Common myeloid progenitor, CD34-positive (primary cell): Measurements from ENCODE around the gene PPM1F.

Source experiments
- CTCF ChIA-PET: fragments of 350-600 bp; sonication (Branson Sonifier 250); formaldehyde crosslinking; loops from one replicate; lab custom pipeline; 2021; ENCODE audit warnings: antibody characterized with exemption; lab: Charles Lee
- POLR2A ChIA-PET: fragments of 350-600 bp; sonication (Branson Sonifier 250); formaldehyde crosslinking; loops from one replicate; lab custom pipeline; 2021; ENCODE audit warnings: antibody characterized with exemption; lab: Charles Lee
- DNase-seq, 3 donors: peaks; one replicate each; pipeline versions ENCODE4 v3.0.0 to v3.0.0-alpha.2; 2013
- H3K27ac ChIP-seq, 2 experiments: 1 replicate in 1 of 2; 2 replicates in 1 of 2; pipeline ENCODE4 v1.7.0; 2013; ENCODE audit warnings: inconsistent platforms in 2 of 2, low read length in 2 of 2, mild to moderate bottlenecking in 2 of 2, low read depth in 1 of 2, moderate library complexity in 1 of 2; ENCODE audit not compliant: severe bottlenecking in 2 of 2, insufficient read depth in 1 of 2, poor library complexity in 1 of 2
- H3K27me3 ChIP-seq, 5 experiments: replicated peaks in 2 of 5; 1 replicate in 3 of 5; 2 replicates in 2 of 5; pipeline versions ENCODE4 v1.6.1 to v1.7.0; 2013; ENCODE audit warnings: low read length in 4 of 5, mild to moderate bottlenecking in 2 of 5, moderate library complexity in 2 of 5, inconsistent platforms in 1 of 5; ENCODE audit not compliant: insufficient read depth in 5 of 5, control insufficient read depth in 4 of 5
- H3K36me3 ChIP-seq, 4 experiments: 1 replicate in 2 of 4; 2 replicates in 2 of 4; pipeline versions ENCODE4 v1.6.1 to v1.7.0; 2013; ENCODE audit warnings: low read length in 3 of 4, control low read depth in 1 of 4, mild to moderate bottlenecking in 1 of 4; ENCODE audit not compliant: control insufficient read depth in 4 of 4, insufficient read depth in 4 of 4
- H3K4me1 ChIP-seq, 4 experiments: 1 replicate in 3 of 4; 2 replicates in 1 of 4; pipeline versions ENCODE4 v1.6.1 to v1.7.1; 2013; ENCODE audit warnings: low read length in 3 of 4, mild to moderate bottlenecking in 3 of 4, control low read depth in 1 of 4, inconsistent platforms in 1 of 4, moderate library complexity in 1 of 4; ENCODE audit not compliant: control insufficient read depth in 4 of 4, insufficient read depth in 4 of 4; ENCODE audit errors: control extremely low read depth in 1 of 4
- H3K4me3 ChIP-seq, 7 experiments: 1 replicate in 4 of 7; 2 replicates in 3 of 7; pipeline versions ENCODE4 v1.5.1 to v1.7.0; 2013; ENCODE audit warnings: mild to moderate bottlenecking in 7 of 7, low read length in 6 of 7, moderate library complexity in 6 of 7, inconsistent platforms in 2 of 7, low read depth in 2 of 7, control low read depth in 1 of 7; ENCODE audit not compliant: insufficient read depth in 4 of 7, control insufficient read depth in 1 of 7; ENCODE audit errors: extremely low read depth in 1 of 7
- H3K9me3 ChIP-seq, 5 experiments: 1 replicate in 4 of 5; 2 replicates in 1 of 5; pipeline versions ENCODE4 v1.6.1 to v1.7.1; 2013; ENCODE audit warnings: low read length in 4 of 5, mild to moderate bottlenecking in 2 of 5, inconsistent platforms in 1 of 5, low read depth in 1 of 5, moderate library complexity in 1 of 5; ENCODE audit not compliant: control insufficient read depth in 4 of 5, insufficient read depth in 2 of 5; ENCODE audit errors: control extremely low read depth in 1 of 5
- WGBS: methylation state at CpG from one replicate; pipeline ENCODE4 v1.1.5; 2013; ENCODE audit not compliant: insufficient coverage; 5-methylcytosine and 5-hydroxymethylcytosine counted together

PPM1F gene

DNA sequence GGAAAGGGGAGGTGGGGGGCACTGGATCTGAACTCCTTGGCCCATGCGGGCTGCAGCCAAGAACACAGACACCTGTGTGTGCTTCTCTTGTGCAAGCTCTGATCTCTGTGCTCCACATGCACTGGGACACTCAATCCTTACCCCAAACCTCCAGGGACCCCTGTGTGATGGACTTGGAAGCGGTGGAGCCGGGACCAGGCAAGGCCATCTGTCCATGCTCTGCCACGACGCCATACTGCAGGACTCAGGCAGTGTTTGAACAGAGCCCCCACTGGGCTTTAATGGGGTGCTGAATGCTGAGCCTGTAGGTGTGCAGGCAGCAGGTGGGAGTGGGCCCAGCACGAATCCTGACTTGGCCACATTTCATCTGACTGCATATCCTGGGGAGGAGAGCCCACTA, 23.4 kb downstream of the PPM1F start:
- ChIA-PET CTCF (interaction anchor here (1.4 to 1.5 kb wide), 2 partner anchors 12 to 13 kb away, joined by 4 to 5 read pairs; no protein-coding TSS in a partner anchor), POLR2A (interaction anchor here (0.7 kb wide), 1 partner anchor 826 kb away, joined by 3 read pairs; no protein-coding TSS in a partner anchor)
- no peak for DNase-seq
- Histone ChIP-seq H3K36me3 (peaks cover 25 to 89% (median 74%) of the 10 kb centered on the region in 4 experiments), H3K27ac (no peak overlapping the region), H3K4me1 (no peaks in the 10 kb centered on the region), H3K4me3 (no peak overlapping the region), H3K27me3 (no peaks in the 10 kb centered on the region), H3K9me3 (no peaks in the 10 kb centered on the region)
- 96% methylated on average over 2 of the region's 6 CpGs for WGBS

DNA sequence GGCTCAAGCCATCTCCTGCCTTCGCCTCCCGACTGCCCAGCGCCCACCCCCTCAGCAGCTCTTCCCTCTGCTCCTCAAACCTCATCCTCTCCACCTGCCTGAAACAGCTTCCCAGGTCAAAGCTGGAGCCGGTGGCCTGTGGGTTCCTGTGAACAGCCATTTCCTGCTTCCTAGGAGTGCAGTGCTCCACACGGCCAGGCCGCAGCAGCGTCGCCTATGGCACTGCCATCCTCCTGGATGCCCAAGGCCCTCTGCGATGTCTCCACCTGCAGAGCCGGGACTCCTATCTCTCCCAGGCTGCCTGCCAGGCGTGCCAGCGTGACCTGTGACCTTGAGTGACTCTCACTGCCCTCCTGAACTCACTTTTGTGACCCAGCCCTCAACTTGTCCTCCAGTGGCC, 24.6 kb downstream of the PPM1F start:
- H3K4me3 ChIP-seq = no peak overlapping the region
- POLR2A ChIA-PET = no interaction called here
- WGBS = 89% methylated on average over 12 of the region's 12 CpGs
- no peaks in the 10 kb centered on the region for H3K9me3 ChIP-seq
- H3K36me3 ChIP-seq = peaks cover 21 to 88% (median 71%) of the 10 kb centered on the region in 4 experiments
- CTCF ChIA-PET = interaction anchor here (1.0 to 1.5 kb wide), 3 partner anchors 8 to 25 kb away, joined by 4 to 5 read pairs (median 5); partner anchors contain the start of gene PPM1F
- no peaks in the 10 kb centered on the region for H3K4me1 ChIP-seq
- no peaks in the 10 kb centered on the region for H3K27me3 ChIP-seq
- no peak overlapping the region for H3K27ac ChIP-seq
- DNase-seq = no peak

DNA sequence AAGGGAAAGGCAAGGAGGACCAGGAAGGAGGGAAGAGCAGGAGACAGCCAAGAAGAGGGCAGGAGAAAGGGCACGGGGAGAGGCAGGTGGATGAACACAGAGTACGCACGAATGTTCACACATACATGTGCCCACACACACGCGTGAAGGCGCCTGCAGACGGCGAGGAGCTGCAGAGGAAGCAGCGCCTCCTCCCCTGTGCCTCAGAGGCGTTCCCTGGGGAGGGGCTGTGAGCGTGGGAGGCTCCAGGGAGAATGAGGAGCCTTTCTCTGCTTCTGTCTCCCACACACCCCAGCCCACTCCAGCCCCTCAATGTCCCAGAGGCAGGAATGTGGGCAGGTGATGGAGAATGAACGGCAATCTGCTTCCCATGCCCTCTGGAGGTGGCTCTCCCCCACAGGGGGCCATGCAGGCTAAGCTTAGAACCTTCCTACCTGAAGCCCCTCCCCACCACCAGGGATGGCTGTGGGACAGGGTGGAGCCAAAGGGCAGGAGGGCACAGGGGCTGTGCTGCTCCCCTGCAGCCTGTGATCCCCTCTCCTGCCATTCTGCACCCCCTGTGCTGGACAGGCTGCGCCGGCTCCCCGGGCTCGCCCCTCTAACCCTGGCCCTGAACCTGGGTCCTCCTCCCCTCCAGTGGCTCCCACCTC, 25.3 kb downstream of the PPM1F start:
- H3K4me3 ChIP-seq = no peak overlapping the region
- no peaks in the 10 kb centered on the region for H3K27me3 ChIP-seq
- CTCF ChIA-PET = interaction anchor here (1.0 to 1.2 kb wide), 2 partner anchors 9 to 26 kb away, joined by 4 to 5 read pairs; partner anchors contain the start of gene PPM1F
- no peak for DNase-seq
- no peaks in the 10 kb centered on the region for H3K9me3 ChIP-seq
- H3K36me3 ChIP-seq = peaks cover 16 to 88% (median 70%) of the 10 kb centered on the region in 4 experiments
- 96% methylated on average over 8 of the region's 16 CpGs for WGBS
- H3K4me1 ChIP-seq = no peaks in the 10 kb centered on the region
- POLR2A ChIA-PET = no interaction called here
- no peak overlapping the region for H3K27ac ChIP-seq

DNA sequence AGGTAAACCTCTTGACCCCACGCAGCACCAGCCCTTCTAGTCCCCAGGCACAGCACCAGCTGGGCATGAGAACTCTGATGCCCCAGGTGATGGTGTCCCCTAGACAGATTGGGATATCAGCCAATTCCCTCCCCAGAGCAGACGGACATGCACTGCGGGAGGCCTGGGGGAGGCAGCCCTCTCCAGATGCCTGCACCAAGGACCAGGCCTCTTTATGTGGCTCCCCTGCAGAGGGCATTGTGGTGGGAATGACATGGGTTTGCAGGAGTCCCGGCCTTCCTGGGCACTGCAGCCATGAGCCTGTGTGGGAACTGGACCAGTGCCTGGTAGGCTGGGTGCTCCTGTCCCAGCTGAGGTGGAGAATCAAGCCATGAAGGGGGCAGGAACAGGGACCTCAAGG, 25.9 kb downstream of the PPM1F start:
- DNase-seq = no peak
- no peak overlapping the region for H3K4me3 ChIP-seq
- no peaks in the 10 kb centered on the region for H3K27me3 ChIP-seq
- H3K4me1 ChIP-seq = no peaks in the 10 kb centered on the region
- H3K36me3 ChIP-seq = peaks cover 16 to 89% (median 71%) of the 10 kb centered on the region in 4 experiments
- ChIA-PET POLR2A (no interaction called here), CTCF (interaction anchor here (1.0 to 1.2 kb wide), 2 partner anchors 10 to 26 kb away, joined by 4 to 5 read pairs; partner anchors contain the start of gene PPM1F)
- WGBS = 100% methylated on average over 3 of the region's 4 CpGs
- H3K27ac ChIP-seq = peak overlapping the region in 1 of 2 experiments; percentile 6
- no peaks in the 10 kb centered on the region for H3K9me3 ChIP-seq

DNA sequence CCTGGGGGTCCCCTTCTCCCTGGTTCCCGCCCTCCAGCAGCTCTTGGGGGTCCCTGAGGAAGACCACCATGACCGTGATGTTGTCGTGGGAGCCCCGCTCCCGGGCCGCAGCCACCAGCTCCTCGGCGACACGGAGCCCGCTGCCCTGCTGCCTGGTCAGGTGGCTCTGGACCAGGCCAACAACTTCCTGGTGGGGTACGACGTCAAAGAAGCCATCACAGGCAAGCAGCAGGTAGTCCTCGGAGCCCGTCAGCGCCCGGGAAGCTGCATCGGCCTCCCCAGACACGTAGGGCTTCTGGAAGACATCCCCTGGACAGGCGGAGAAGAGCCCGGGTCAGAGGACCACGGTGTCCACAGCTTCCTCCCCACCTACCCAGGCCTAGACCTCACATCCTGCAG, 29.5 kb downstream of the PPM1F start:
- Histone ChIP-seq H3K4me1 (no peaks in the 10 kb centered on the region), H3K27me3 (no peaks in the 10 kb centered on the region), H3K4me3 (no peak overlapping the region), H3K36me3 (peaks cover 10 to 85% (median 63%) of the 10 kb centered on the region in 4 experiments), H3K27ac (no peak overlapping the region), H3K9me3 (no peaks in the 10 kb centered on the region)
- CTCF ChIA-PET = interaction anchor here (1.2 kb wide), 1 partner anchor 14 kb away, joined by 4 read pairs; no protein-coding TSS in a partner anchor
- 93% methylated on average over 21 of the region's 21 CpGs for WGBS
- POLR2A ChIA-PET = no interaction called here
- no peak for DNase-seq

DNA sequence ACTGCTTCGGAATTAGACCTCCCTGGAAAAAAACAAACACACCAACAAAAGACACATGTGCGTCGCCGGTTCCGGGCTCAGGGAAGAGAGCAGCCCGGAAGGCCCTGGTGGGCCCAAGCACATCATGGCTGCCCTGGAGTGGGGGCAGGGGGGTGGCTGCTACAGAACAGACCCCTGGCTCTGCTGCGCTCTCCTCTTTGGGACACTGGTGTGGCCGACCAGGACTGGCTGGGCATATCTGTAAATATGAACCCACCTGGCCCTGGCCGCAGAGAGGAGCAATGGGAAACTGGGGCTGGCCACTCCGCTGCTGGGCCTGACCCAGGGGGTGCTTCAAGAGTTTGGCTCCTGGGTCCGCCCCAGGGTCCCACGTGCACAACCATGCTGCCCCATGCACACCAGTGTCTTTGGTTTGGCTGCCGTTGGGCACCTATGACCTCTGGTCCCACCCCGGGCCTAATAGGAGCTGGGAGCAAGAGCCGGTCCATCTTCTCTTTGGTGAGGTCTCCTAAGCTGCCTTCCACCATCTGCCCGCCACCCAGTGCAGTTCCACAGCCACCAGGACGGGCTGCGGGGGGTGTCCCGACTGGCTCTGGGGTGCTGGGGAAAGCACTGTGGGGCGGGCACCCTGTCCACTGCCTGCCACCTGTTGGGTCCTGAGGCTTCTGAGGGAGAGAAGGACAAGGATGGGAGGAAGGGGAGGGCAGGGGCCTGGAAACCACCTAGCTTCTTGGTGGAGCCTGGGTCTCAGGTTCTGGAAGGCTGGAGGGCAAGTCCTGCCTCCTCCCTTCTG, 30.1 kb downstream of the PPM1F start:
- Histone ChIP-seq H3K27me3 (no peaks in the 10 kb centered on the region), H3K27ac (no peak overlapping the region), H3K36me3 (peaks cover 10 to 80% (median 59%) of the 10 kb centered on the region in 4 experiments), H3K9me3 (no peaks in the 10 kb centered on the region), H3K4me1 (no peaks in the 10 kb centered on the region), H3K4me3 (no peak overlapping the region)
- DNase-seq = no peak
- ChIA-PET CTCF (interaction anchor here (1.2 to 1.9 kb wide), 2 partner anchors 14 to 15 kb away, joined by 4 to 10 read pairs; no protein-coding TSS in a partner anchor), POLR2A (no interaction called here)
- WGBS = 99% methylated on average over 10 of the region's 20 CpGs
